Bronchial epithelial cell (primary cell): ENCODE data around the gene CHST11. TPM values are rescaled to one million over a fixed set of nuclear protein-coding genes. Genes with fewer than 3 reads are reported as not detected.

Experiments
- DNase-seq: peaks from one replicate; pipeline ENCODE4 v3.0.0-alpha.2; 2010; ENCODE audit warnings: low read depth
- FAIRE-seq: peaks from 2 replicates; lab custom pipeline; 2011; peaks lifted over from hg19 to GRCh38; lab: Jason Lieb, UNC
- H3K27me3 ChIP-seq: 2 replicates; pipeline ENCODE4 v1.5.1; 2011; ENCODE audit warnings: low read length; ENCODE audit not compliant: control insufficient read depth, insufficient read depth
- H3K36me3 ChIP-seq: 2 replicates; pipeline ENCODE4 v1.5.1; 2011; ENCODE audit warnings: low read length; ENCODE audit not compliant: control insufficient read depth, insufficient read depth
- H3K4me3 ChIP-seq: 2 replicates; pipeline ENCODE4 v1.5.1; 2011; ENCODE audit warnings: mild to moderate bottlenecking, low read depth, low read length, control low read depth
- total RNA-seq: library from RNA; depleted of rRNA; stranded (reverse); fragments of >200 nt; gene quantifications from 2 replicates; pipeline ENCODE4 v1.2.1, GENCODE V29; 2014
- TF ChIP-seq, protein P1 (sequence below): IDR thresholded peaks from 2 replicates; pipeline ENCODE4 v1.5.1; 2011; ENCODE audit warnings: mild to moderate bottlenecking, moderate library complexity, low read length, control low read depth, inconsistent platforms; ENCODE audit not compliant: insufficient read depth, severe bottlenecking

The CHST11 gene
- total RNA-seq, 1 donor from 2014 or later = 7.9 TPM

- Histone ChIP-seq H3K36me3 (no peaks in the 10 kb centered on the region), H3K4me3 (no peak overlapping the region), H3K27me3 (no peaks in the 10 kb centered on the region)
- DNase-seq = no peak
- TF ChIP-seq, protein P1, sequence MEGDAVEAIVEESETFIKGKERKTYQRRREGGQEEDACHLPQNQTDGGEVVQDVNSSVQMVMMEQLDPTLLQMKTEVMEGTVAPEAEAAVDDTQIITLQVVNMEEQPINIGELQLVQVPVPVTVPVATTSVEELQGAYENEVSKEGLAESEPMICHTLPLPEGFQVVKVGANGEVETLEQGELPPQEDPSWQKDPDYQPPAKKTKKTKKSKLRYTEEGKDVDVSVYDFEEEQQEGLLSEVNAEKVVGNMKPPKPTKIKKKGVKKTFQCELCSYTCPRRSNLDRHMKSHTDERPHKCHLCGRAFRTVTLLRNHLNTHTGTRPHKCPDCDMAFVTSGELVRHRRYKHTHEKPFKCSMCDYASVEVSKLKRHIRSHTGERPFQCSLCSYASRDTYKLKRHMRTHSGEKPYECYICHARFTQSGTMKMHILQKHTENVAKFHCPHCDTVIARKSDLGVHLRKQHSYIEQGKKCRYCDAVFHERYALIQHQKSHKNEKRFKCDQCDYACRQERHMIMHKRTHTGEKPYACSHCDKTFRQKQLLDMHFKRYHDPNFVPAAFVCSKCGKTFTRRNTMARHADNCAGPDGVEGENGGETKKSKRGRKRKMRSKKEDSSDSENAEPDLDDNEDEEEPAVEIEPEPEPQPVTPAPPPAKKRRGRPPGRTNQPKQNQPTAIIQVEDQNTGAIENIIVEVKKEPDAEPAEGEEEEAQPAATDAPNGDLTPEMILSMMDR = no peak
- FAIRE-seq = no peak
These were observed 325.5 kb downstream of the CHST11 start for GRCh38 chr12:104782296-104782695.

- FAIRE-seq (no peak), DNase-seq (no peak)
- H3K36me3 ChIP-seq = no peaks in the 10 kb centered on the region
These were observed 327.8 kb downstream of the CHST11 start for GRCh38 chr12:104784592-104784991.

DNA sequence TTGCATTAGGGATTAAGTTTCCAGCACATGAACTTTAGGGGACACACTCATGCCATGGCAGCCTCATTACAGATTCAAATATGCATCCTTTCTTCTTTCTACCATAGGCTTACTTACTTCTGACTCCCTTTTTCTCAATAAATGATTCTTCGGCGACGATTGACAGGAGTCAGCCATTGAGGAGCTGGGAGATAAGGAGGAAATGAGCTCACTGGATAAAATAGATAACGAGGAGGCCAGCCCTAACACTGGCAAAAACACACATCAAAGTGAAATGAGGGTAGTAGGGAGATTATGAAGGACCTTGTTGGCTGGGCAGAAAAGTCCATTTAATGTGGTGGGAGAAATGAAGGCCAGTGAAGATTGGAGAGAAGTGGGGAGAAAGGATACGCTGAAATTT, 329.1 kb downstream of the CHST11 start:
- H3K36me3 ChIP-seq = no peaks in the 10 kb centered on the region
- TF ChIP-seq, protein P1 = no peak
- no peak overlapping the region for H3K4me3 ChIP-seq
- DNase-seq = no peak
- no peaks in the 10 kb centered on the region for H3K27me3 ChIP-seq
- no peak for FAIRE-seq

More at GRCh38 chr12:104784592-104784991, 327.8 kb downstream of the CHST11 start:
- no peaks in the 10 kb centered on the region for H3K27me3 ChIP-seq
- TF ChIP-seq, protein P1 = no peak
- no peak overlapping the region for H3K4me3 ChIP-seq

DNA sequence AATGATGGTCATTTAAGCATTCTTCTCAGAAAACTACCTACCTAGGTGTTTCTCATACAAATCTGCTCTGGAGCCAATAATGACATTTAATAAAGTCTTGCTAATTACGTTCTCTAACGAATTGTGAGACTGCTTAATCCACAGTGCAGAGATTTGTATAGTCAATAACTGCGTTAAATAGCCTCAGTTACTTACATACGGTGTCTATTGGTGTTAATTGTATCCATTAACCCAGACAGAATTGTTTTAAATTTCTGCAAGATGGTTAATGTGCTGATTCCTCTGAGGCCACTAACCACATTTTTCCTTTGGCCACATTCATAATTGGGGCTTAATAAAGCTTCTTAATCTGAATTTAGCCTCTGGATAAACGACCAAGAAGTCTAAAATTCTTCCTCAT, 329.6 kb downstream of the CHST11 start:
- Histone ChIP-seq H3K36me3 (no peaks in the 10 kb centered on the region), H3K27me3 (no peaks in the 10 kb centered on the region), H3K4me3 (no peak overlapping the region)
- FAIRE-seq (no peak), DNase-seq (no peak)
- TF ChIP-seq, protein P1 = no peak

DNA sequence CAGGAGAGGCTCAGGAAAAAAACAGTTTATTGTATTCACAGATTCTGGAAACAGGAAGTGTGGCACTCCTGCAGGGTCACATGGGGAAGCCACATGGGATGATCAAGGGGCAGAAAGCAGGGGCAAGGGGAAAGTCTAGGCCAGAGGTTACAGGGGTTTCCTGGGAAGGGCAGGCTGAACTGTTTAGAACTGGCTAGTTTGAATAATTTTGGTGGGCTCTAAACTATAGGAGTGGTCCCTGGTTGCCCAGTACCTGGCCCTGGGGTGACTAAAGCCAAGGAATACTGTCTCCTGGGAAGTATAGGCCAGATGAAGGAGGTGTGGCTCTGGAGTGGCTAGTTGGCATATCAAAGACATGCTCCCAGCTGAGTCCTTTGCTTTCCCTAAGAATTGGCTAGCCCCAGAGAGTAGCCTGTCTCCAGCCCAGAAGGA, 332.1 kb downstream of the CHST11 start:
- TF ChIP-seq, protein P1 = no peak
- Histone ChIP-seq H3K4me3 (no peak overlapping the region), H3K36me3 (no peaks in the 10 kb centered on the region), H3K27me3 (no peaks in the 10 kb centered on the region)
- DNase-seq (no peak), FAIRE-seq (no peak)
